Subcutaneous abdominal adipose tissue (tissue), 5 donors: ENCODE data around the gene HOXB3.

Source experiments
- H3K27ac ChIP-seq: one replicate; pipeline ENCODE4 v1.7.0; 2013; ENCODE audit warnings: low read depth, mild to moderate bottlenecking, inconsistent platforms, low read length, moderate library complexity
- H3K27me3 ChIP-seq, 5 donors: one replicate each; pipeline ENCODE4 v1.7.0; 2013; ENCODE audit warnings: low read length in 5 of 5, inconsistent platforms in 1 of 5; ENCODE audit not compliant: control insufficient read depth in 5 of 5, insufficient read depth in 4 of 5
- H3K36me3 ChIP-seq, 5 donors: one replicate each; pipeline ENCODE4 v1.7.0; 2013; ENCODE audit warnings: low read length in 5 of 5; ENCODE audit not compliant: control insufficient read depth in 5 of 5, insufficient read depth in 5 of 5
- H3K4me1 ChIP-seq, 5 donors: one replicate each; pipeline ENCODE4 v1.7.0; 2013; ENCODE audit warnings: low read length in 5 of 5, mild to moderate bottlenecking in 3 of 5, moderate library complexity in 1 of 5; ENCODE audit not compliant: control insufficient read depth in 5 of 5, insufficient read depth in 5 of 5
- H3K4me3 ChIP-seq, 5 donors: one replicate each; pipeline ENCODE4 v1.7.0; 2013; ENCODE audit warnings: low read length in 5 of 5, low read depth in 1 of 5
- H3K9ac ChIP-seq, 5 donors: one replicate each; pipeline ENCODE4 v1.7.0; 2013; ENCODE audit warnings: low read length in 5 of 5, mild to moderate bottlenecking in 4 of 5, moderate library complexity in 3 of 5
- H3K9me3 ChIP-seq, 5 donors: one replicate each; pipeline ENCODE4 v1.7.0; 2013; ENCODE audit warnings: low read length in 5 of 5; ENCODE audit not compliant: control insufficient read depth in 5 of 5
- donor health status: healthy.
- donor health status: healthy.
- donor health status: healthy.
- donor health status: healthy.
- donor health status: healthy.

HOXB3 gene

DNA sequence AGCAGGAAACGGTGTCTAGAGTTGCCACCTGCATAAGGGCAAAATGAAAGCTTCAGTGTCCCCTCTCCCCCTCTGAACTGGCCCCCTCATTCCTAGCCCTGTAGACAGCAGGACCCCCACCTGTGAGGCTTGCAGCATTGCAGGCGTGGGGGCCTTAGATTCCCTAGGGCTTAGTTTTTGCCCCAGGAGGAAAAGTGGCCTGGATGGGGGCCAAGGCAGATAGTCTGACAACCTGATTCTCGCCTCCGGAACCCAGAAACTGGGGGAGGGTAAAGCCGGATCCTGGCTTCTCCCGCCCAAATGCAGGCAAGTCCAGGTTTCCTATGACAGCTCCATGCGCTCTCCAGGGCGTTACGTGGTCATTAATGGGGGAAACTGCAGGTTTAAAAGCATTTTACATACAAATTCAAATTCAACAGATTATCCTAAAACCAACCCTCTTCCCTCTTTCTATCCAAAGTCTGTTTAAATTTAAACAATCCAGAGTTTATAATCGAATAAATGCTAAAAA lies 15.4 kb upstream of the HOXB3 start:
- Histone ChIP-seq H3K4me3 (peak overlapping the region; percentile 81 to 92 (median 83)), H3K4me1 (peaks cover 0 to 62% (median 54%) of the 10 kb centered on the region in 5 donors), H3K27ac (peak overlapping the region; percentile 83)

GRCh38 chr17:48604770-48605329 lies 14.8 kb upstream of the HOXB3 start, which contains the start of gene HOXB6:
TSS of gene HOXB6 (minus strand) at chr17:48604986. CDS start at chr17:48598150, 6,836 bp downstream.
- Histone ChIP-seq H3K4me3 (peak within 1 kb of the TSS; percentile 81 to 92 (median 83)), H3K27me3 (no peaks in the 10 kb centered on the region), H3K27ac (peak within 1 kb of the TSS; percentile 83), H3K9ac (peak within 1 kb of the TSS; percentile 71 to 85 (median 83)), H3K9me3 (no peaks in the 10 kb centered on the region), H3K4me1 (peaks cover 0 to 55% (median 52%) of the 10 kb centered on the region in 5 donors), H3K36me3 (peaks cover 0 to 4% (median 0%) of the 10 kb centered on the region in 5 donors)

More for the DNA sequence above, 15.4 kb upstream of the HOXB3 start:
- Histone ChIP-seq H3K9me3 (no peaks in the 10 kb centered on the region), H3K36me3 (peaks cover 0 to 4% (median 0%) of the 10 kb centered on the region in 5 donors), H3K9ac (peak overlapping the region in 3 of 5 donors; percentile 21 to 83 (median 79)), H3K27me3 (no peaks in the 10 kb centered on the region)

DNA sequence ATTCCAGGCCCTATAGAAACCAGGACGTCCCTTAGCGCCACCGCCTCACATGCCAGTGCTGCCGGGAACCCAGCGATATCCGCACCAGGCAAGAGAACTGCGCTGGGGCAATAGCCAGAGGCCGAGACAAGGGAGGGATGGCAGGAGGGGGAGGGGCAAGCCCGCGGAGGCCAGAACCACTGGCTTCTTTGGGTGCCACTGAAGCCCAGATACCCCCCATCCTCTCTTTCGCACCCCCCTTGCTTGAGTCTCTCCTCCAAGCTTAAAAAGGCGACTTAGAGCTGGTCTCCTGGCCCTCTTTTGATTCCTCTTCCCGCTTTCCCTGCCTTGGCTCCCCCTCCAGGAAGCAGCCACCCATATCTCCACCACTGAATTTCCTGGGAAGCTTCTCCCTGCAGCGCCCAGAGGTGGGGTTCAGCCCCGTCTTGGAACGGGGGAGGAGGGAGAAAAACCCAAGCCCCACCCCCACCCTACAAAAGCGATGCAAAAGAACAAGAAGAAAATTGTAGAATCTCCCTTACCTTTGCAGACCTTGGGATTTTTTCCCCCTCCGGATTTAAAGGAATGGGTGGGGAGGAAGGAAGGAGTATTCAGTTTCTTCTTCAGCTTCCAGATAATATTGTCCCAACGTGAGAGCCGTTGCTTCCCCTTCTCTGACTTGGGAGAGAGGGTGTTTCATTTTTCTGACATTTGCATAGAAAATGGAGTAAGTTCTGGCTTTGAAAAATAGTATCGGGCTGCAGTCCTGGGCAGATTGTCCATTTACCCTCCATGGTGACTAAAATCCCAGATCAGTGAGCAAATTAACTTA lies 14.1 kb upstream of the HOXB3 start:
- H3K27me3 ChIP-seq: no peaks in the 10 kb centered on the region
- no peaks in the 10 kb centered on the region for H3K9me3 ChIP-seq
- H3K36me3 ChIP-seq: peaks cover 0 to 4% (median 0%) of the 10 kb centered on the region in 5 donors
- H3K4me1 ChIP-seq: peaks cover 0 to 49% (median 45%) of the 10 kb centered on the region in 5 donors
- peak overlapping the region; percentile 81 to 92 (median 83) for H3K4me3 ChIP-seq
- peak overlapping the region; percentile 83 for H3K27ac ChIP-seq
- peak overlapping the region; percentile 71 to 85 (median 83) for H3K9ac ChIP-seq

- H3K4me1 ChIP-seq: peaks cover 0 to 65% (median 60%) of the 10 kb centered on the region in 5 donors
- no peaks in the 10 kb centered on the region for H3K27me3 ChIP-seq
Observed at GRCh38 chr17:48601539-48602425, 11.7 kb upstream of the HOXB3 start.

DNA sequence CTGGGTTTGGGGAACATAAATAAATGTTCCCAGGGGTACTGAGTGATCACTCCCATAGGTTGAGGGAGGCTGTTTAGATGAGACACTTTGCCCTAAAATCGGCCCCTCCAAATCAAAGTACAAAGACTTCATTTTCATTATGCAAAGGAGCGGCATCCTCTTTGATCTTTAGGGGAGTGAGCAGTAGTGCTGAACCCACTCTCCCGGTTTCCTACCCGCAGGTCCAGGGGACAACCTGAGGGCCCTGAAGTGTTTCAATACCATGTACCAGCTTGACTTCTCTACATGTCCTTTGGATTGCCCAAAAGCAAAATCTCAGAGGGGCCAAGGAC lies 11.1 kb upstream of the HOXB3 start:
- Histone ChIP-seq H3K9ac (peak overlapping the region in 1 of 5 donors; percentile 35), H3K36me3 (peaks cover 0 to 2% (median 0%) of the 10 kb centered on the region in 5 donors), H3K9me3 (no peaks in the 10 kb centered on the region), H3K4me3 (no peak overlapping the region), H3K27ac (no peak overlapping the region), H3K4me1 (peaks cover 0 to 71% (median 65%) of the 10 kb centered on the region in 5 donors), H3K27me3 (no peaks in the 10 kb centered on the region)

More at GRCh38 chr17:48601539-48602425, 11.7 kb upstream of the HOXB3 start:
- Histone ChIP-seq H3K27ac (no peak overlapping the region), H3K36me3 (no peaks in the 10 kb centered on the region), H3K9me3 (no peaks in the 10 kb centered on the region), H3K4me3 (peak overlapping the region in 2 of 5 donors; percentile 81 to 83), H3K9ac (peak overlapping the region in 1 of 5 donors; percentile 35)

DNA sequence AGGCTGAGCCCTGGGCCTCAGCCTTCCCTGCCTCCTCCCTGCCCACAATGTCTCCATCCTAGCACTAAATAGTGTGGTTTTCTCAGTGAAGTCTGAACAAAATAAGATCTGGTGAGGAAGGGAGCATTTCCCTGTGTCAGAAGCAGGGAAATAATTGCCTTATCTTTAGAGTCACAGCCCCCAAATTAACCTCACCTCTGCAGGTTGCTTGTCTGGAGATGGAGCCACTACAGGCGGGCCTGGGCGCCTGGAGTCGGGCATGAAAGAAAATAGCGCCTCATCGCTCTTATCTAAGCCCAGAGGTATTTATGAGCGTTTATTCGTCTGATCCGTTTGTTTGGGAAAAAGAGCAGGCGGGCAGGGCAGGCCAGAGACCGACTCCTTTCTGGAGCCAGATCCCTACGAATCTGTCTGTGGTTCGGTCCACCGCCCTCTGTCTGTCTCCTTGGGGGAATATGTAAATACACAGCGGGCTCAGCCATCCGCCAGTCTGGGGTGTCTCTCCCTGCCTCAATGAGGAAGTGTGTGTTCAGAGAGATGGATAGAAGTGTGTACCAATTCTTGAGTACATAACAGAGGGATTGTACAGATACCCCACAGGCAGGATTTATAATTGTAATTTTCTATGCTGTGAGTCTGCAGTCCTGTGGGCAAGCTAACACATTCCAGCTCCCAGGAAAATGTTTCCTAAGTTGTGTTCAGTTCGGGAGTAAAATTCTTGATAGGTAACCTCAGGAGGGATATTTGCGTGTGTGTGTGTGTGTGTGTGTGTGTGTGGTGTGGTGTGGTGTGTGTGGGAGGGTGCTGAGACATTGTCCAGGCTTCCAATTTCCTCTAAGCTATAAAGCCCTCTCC lies 10.4 kb upstream of the HOXB3 start:
- H3K27ac ChIP-seq: no peak overlapping the region
- no peaks in the 10 kb centered on the region for H3K27me3 ChIP-seq
- H3K4me1 ChIP-seq: peaks cover 0 to 74% (median 63%) of the 10 kb centered on the region in 5 donors
- no peak overlapping the region for H3K4me3 ChIP-seq
- H3K36me3 ChIP-seq: peaks cover 0 to 7% (median under 1%) of the 10 kb centered on the region in 5 donors
- H3K9me3 ChIP-seq: no peaks in the 10 kb centered on the region
- H3K9ac ChIP-seq: no peak overlapping the region

DNA sequence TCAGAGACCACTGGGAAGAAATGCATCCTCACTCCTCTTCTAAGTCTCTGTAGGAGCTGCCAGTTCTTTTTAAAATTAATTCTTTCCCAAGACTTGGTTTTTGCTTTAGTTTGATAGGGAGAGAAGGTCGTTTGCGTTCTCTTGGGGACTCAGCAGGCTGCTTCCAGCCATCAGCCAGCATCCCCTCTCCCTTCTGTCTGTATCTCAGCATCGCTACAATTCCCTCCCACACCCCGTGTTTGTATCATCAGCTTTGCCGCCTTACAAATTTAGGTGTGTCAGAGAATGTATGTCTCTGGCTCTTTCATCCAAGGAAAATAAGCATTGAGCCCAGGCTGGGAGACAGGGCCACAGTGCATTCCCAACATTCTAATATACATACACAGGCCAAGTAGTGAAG lies 9.3 kb upstream of the HOXB3 start:
- Histone ChIP-seq H3K27me3 (no peaks in the 10 kb centered on the region), H3K36me3 (peaks cover 0 to 15% (median 7%) of the 10 kb centered on the region in 5 donors), H3K27ac (no peak overlapping the region), H3K9me3 (no peaks in the 10 kb centered on the region), H3K9ac (no peak overlapping the region), H3K4me1 (peaks cover 2 to 72% (median 68%) of the 10 kb centered on the region in 5 donors), H3K4me3 (no peak overlapping the region)

DNA sequence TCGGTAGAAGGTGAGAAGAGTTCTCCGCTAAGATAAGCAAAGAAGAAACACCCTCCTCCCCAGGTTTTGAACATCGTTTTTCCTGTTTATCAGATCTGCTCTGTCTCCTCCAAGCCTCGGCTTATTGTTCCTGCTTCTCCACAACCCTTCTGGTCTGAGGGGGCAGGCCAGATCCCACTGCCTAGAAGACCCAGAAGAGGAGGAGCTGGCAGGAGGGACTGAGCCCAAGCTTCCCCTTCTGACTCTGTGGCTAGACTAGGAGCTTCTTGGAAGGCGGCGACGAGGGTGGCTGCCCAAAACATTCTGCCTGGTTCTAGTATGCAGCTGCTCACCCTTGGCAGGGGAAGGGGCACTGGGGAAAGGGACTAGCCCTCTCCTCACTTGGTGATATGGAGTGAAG lies 8.7 kb upstream of the HOXB3 start:
- H3K36me3 ChIP-seq: peaks cover 0 to 15% (median 7%) of the 10 kb centered on the region in 5 donors
- H3K27ac ChIP-seq: peak overlapping the region; percentile 79
- H3K9me3 ChIP-seq: no peaks in the 10 kb centered on the region
- H3K4me3 ChIP-seq: peak overlapping the region in 4 of 5 donors; percentile 60 to 78 (median 74)
- H3K9ac ChIP-seq: peak overlapping the region in 4 of 5 donors; percentile 65 to 83 (median 76)
- H3K4me1 ChIP-seq: peaks cover 6 to 71% (median 69%) of the 10 kb centered on the region in 5 donors
- H3K27me3 ChIP-seq: no peaks in the 10 kb centered on the region
